Neural crest cell (in vitro differentiated cells): ENCODE data around the gene RFTN1. TPM values are rescaled to one million over a fixed set of nuclear protein-coding genes. Genes with fewer than 3 reads are reported as not detected.

Experiments
- DNase-seq: peaks from one replicate; pipeline ENCODE4 v3.0.0; 2021; ENCODE audit warnings: low read depth, mixed read lengths, low spot score
- H3K27ac Mint-ChIP-seq: one replicate; pipeline ENCODE4 v1.8.0; 2021; ENCODE audit warnings: mild to moderate bottlenecking, mixed read lengths; ENCODE audit not compliant: unreplicated experiment
- H3K27me3 Mint-ChIP-seq: 2 replicates; pipeline ENCODE4 v1.8.0; 2021; ENCODE audit warnings: low read depth, mild to moderate bottlenecking, mixed read lengths
- H3K36me3 Mint-ChIP-seq: 2 replicates; pipeline ENCODE4 v1.8.0; 2021; ENCODE audit warnings: low read depth, mild to moderate bottlenecking, mixed read lengths
- H3K4me1 Mint-ChIP-seq: 2 replicates; pipeline ENCODE4 v1.8.0; 2021; ENCODE audit warnings: mixed read lengths
- H3K4me3 Mint-ChIP-seq: one replicate; pipeline ENCODE4 v1.8.0; 2021; ENCODE audit warnings: mild to moderate bottlenecking, mixed read lengths
- H3K9me3 Mint-ChIP-seq: 2 replicates; pipeline ENCODE4 v1.8.0; 2021; ENCODE audit warnings: mixed read lengths
- total RNA-seq: library from RNA; stranded (reverse); gene quantifications from 2 replicates; pipeline ENCODE4 v1.2.1, GENCODE V29; 2021
- TF ChIP-seq, protein P1 (sequence below): fragments of 200-600 bp; sonication (generic); conservative IDR thresholded peaks from 2 replicates; pipeline ENCODE4 v1.5.0; 2021; ENCODE audit warnings: antibody characterized with exemption, mild to moderate bottlenecking

RFTN1 gene
- total RNA-seq, 1 donor from 2014 or later, result 2.0 TPM

- no peaks in the 10 kb centered on the region for H3K9me3 Mint-ChIP-seq
- no peak overlapping the region for H3K27ac Mint-ChIP-seq
- H3K4me3 Mint-ChIP-seq, result no peak overlapping the region
- H3K27me3 Mint-ChIP-seq, result no peaks in the 10 kb centered on the region
- no peaks in the 10 kb centered on the region for H3K36me3 Mint-ChIP-seq
- TF ChIP-seq, protein P1, sequence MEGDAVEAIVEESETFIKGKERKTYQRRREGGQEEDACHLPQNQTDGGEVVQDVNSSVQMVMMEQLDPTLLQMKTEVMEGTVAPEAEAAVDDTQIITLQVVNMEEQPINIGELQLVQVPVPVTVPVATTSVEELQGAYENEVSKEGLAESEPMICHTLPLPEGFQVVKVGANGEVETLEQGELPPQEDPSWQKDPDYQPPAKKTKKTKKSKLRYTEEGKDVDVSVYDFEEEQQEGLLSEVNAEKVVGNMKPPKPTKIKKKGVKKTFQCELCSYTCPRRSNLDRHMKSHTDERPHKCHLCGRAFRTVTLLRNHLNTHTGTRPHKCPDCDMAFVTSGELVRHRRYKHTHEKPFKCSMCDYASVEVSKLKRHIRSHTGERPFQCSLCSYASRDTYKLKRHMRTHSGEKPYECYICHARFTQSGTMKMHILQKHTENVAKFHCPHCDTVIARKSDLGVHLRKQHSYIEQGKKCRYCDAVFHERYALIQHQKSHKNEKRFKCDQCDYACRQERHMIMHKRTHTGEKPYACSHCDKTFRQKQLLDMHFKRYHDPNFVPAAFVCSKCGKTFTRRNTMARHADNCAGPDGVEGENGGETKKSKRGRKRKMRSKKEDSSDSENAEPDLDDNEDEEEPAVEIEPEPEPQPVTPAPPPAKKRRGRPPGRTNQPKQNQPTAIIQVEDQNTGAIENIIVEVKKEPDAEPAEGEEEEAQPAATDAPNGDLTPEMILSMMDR, result no peak
- DNase-seq, result no peak
- H3K4me1 Mint-ChIP-seq, result peaks cover 10% of the 10 kb centered on the region
Measured at GRCh38 chr3:16500093-16500492, 13.4 kb downstream of the RFTN1 start.

DNA sequence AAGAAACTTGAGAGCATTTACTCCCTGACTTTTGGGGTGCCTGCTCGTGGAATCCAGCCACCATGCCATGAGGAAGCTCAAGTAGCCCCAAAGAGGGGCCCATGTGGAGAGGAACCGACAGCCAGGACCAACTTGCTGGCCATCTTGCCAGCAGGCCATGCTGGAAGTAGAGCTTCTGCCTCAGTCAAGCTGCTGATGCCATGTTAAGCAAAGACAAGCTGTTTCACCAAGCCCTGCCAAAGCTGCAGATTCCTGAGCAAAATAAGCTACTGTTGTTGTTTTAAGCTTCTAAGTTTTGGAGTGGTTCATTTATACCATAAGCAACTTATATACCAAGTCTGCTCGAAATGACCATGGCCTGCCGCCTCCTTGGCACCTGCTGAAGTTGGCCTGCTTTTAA is 14.1 kb downstream of the RFTN1 start:
- no peak overlapping the region for H3K27ac Mint-ChIP-seq
- DNase-seq, result no peak
- H3K9me3 Mint-ChIP-seq, result no peaks in the 10 kb centered on the region

GRCh38 chr3:16498130-16498890 is 15.2 kb downstream of the RFTN1 start:
- Mint-ChIP-seq H3K9me3 (no peaks in the 10 kb centered on the region), H3K4me1 (peaks cover 10% of the 10 kb centered on the region), H3K4me3 (no peak overlapping the region), H3K27ac (no peak overlapping the region), H3K36me3 (no peaks in the 10 kb centered on the region), H3K27me3 (no peaks in the 10 kb centered on the region)
- TF ChIP-seq, protein P1, result no peak
- no peak for DNase-seq

More for the DNA sequence above, 14.1 kb downstream of the RFTN1 start:
- TF ChIP-seq, protein P1, result no peak
- Mint-ChIP-seq H3K36me3 (no peaks in the 10 kb centered on the region), H3K4me1 (peaks cover 10% of the 10 kb centered on the region), H3K27me3 (no peaks in the 10 kb centered on the region), H3K4me3 (no peak overlapping the region)

- no peak for DNase-seq
- Mint-ChIP-seq H3K27ac (no peak overlapping the region), H3K4me3 (no peak overlapping the region), H3K4me1 (peaks cover 10% of the 10 kb centered on the region), H3K9me3 (no peaks in the 10 kb centered on the region), H3K36me3 (no peaks in the 10 kb centered on the region), H3K27me3 (no peaks in the 10 kb centered on the region)
- TF ChIP-seq, protein P1, result no peak
Measured at GRCh38 chr3:16496408-16497222, 16.9 kb downstream of the RFTN1 start.

DNA sequence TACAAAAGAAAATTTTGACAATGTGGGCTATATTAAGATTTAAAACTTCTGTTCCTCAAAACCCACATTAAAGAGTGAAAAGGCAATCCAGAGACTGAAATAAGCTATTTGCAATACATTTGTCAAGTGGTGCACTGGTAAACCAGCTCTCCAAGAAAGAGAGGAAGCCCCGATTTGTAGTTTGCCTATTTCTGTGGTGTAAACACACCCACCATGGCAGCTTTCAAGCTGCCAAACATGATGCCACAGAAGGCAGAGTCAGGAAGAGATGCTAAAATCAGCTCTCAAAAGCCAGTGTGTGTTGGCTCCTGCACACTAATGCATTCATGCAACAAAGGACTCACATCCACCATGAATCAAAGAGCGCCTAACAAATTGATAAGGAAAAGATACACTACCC is 17.5 kb downstream of the RFTN1 start:
- peaks cover 10% of the 10 kb centered on the region for H3K4me1 Mint-ChIP-seq
- peaks cover 3% of the 10 kb centered on the region for H3K36me3 Mint-ChIP-seq
- H3K9me3 Mint-ChIP-seq, result peaks cover 4% of the 10 kb centered on the region
- TF ChIP-seq, protein P1, result no peak
- no peak overlapping the region for H3K27ac Mint-ChIP-seq
- no peak for DNase-seq
- H3K27me3 Mint-ChIP-seq, result no peaks in the 10 kb centered on the region
- no peak overlapping the region for H3K4me3 Mint-ChIP-seq
